ENCODE results near the gene MYO15B.
"Not testable (repeated sequence)": the region's sequence is repeated elsewhere in the genome, so short reads cannot be mapped to it uniquely, and the experiment has no call there.

The MYO15B gene

GRCh38 chr17:75576661-75577060 lies 10.9 kb upstream of the MYO15B start:
- DNase-seq: no peak

- DNase-seq: not testable (repeated sequence)
These were observed 6.4 kb upstream of the MYO15B start for GRCh38 chr17:75581121-75581725.

DNA sequence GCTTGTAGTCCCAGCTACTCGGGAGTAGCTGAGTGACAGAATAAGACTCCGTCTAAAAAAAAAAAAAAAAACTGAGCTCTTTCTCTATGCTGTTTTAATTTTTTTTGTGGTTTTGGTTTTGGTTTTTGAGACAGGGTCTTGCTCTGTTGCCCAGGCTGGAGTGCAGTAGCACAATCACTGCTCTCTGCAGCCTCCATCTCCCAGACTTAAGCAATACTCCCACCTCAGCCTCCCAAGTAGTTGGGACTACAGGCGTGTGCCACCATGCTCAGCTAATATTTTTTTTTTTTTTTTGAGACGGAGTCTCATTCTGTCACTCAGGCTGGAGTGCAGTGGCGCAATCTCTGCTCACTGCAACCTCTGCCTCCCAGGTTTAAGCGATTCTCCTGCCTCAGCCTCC lies 4.4 kb upstream of the MYO15B start:
- not testable (repeated sequence) for DNase-seq

GRCh38 chr17:75584849-75585175 lies 2.8 kb upstream of the MYO15B start:
- DNase-seq: no peak

DNA sequence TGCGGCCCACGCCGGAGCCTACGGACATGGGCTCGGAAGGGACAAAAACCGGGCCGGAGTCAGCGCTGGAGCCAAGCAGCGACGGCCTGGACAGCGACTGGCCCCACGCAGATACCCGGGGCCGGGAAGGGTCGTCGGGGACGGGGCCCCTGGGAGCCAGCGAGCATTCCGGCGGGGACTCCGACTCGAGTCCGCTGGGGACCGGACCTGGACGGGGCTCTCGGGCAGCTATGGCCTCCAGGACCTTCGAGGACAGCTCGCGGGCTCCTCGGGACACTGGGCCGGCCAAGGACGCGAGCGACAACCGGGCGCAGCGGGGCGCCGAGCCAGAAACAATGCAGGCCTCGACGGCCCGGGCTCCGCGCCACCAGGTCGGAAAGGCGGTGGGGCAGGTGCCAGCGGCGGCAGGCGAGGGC lies 1.0 kb downstream of the MYO15B start:
- DNase-seq: peak; percentile 10

DNA sequence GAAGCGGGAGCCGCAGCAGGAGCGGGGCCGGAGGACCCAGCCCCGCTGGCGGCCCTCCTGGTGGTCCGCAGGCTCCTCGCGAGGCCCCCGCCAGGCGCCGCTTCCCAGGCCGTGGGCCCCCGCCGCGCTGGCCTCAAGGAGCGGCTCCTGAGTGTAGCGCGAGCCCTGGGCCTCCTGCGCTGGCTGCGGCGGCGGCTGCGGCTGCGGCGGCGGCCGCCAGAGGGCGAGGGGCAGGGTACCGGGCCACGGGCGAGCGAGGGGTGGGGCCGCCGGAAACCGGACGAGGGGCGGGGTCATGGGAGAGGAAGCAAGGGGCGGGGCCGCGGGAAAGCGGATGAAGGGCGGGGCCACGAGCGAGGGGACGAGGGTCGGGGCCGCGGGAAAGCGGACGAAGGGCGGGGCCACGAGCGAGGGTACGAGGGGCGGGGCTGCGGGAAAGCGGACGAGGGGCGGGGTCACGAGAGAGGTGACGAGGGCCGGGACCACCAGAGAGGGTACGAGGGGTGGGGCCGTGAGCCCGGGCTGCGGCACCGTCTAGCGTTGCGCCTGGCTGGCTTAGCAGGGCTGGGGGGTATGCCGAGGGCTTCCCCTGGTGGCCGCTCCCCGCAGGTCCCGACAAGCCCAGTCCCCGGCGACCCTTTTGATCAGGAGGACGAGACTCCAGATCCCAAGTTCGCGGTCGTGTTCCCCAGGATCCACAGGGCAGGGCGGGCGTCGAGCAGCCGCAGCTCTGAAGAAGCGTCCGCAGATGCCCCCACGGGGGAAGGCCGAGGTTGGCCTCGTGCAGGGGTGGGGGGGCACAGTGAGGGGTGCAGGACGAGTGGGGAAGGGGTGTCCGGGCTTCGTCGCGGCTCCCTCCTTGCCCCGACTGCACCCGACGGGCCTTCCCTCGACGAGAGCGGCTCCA lies 1.7 kb downstream of the MYO15B start:
- peak; percentile 86 for DNase-seq

- DNase-seq: no peak
These were observed 2.3 kb downstream of the MYO15B start for GRCh38 chr17:75589919-75590303.

GRCh38 chr17:75590314-75590761 lies 2.7 kb downstream of the MYO15B start:
- no peak for DNase-seq

GRCh38 chr17:75590849-75591721 lies 3.5 kb downstream of the MYO15B start:
- no peak for DNase-seq

DNA sequence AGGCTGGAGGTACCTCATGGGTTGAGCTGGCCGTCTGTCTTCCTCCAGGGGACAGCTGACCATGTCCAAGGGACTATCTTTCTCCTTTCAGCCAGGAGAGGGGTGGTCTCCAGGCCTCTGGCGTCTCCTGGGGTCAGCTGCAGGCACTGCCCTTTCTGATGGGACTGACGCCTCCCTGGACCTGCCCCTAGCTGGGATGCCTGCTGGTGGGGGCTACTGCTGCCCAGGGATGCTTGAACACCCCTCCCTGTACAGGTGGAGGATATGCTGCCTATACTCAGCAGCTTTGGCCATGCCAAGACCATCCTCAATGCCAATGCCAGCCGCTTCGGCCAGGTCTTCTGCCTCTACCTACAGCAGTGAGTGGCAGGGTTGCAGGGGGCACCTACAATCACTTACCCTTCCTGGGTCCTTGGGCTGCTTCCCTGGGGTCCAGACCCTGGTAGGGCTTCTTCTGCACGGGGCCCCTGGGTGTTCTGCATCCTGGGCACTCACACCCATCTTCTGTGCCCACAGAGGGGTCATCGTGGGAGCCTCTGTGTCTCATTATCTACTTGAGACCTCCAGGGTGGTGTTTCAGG lies 4.2 kb downstream of the MYO15B start:
- DNase-seq: no peak

- no peak for DNase-seq
These were observed 4.9 kb downstream of the MYO15B start for GRCh38 chr17:75592348-75593020.

GRCh38 chr17:75593430-75593829 lies 5.8 kb downstream of the MYO15B start:
- DNase-seq: not testable (repeated sequence)

GRCh38 chr17:75594499-75595283 lies 7.1 kb downstream of the MYO15B start:
- no peak for DNase-seq

DNA sequence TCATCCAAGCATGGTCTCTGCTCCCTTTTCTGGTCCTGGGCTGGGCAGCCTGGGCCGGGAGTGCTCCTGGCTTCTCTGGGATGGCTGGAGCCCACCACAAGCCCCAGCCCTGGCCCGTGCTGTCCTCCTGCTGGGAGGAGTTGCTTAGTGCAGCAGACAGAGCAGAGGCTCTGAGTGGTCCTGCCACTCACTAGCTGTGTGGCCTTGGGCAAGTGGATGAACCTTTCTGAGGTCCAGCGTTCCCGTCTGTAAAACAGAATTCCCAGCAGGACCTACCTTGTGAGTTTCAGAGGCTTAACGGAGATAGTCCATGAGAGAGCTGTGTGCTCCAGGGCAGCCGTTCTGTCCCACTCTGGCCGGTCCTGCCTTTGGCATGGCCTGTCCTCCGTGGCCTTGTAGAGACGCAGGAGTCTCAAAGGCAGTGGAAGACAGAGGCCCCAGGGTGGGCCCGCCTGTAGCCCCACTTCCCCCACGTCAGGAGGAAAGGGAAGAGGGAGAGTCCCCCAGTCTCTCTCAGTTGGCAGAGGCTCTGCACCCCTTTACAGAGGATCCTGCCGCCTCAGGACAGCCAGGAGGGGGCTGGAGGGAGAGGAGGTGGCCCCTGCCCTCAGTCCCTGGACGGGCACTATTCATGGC lies 7.8 kb downstream of the MYO15B start:
- DNase-seq: no peak

- no peak for DNase-seq
These were observed 8.3 kb downstream of the MYO15B start for GRCh38 chr17:75595920-75596313.

DNA sequence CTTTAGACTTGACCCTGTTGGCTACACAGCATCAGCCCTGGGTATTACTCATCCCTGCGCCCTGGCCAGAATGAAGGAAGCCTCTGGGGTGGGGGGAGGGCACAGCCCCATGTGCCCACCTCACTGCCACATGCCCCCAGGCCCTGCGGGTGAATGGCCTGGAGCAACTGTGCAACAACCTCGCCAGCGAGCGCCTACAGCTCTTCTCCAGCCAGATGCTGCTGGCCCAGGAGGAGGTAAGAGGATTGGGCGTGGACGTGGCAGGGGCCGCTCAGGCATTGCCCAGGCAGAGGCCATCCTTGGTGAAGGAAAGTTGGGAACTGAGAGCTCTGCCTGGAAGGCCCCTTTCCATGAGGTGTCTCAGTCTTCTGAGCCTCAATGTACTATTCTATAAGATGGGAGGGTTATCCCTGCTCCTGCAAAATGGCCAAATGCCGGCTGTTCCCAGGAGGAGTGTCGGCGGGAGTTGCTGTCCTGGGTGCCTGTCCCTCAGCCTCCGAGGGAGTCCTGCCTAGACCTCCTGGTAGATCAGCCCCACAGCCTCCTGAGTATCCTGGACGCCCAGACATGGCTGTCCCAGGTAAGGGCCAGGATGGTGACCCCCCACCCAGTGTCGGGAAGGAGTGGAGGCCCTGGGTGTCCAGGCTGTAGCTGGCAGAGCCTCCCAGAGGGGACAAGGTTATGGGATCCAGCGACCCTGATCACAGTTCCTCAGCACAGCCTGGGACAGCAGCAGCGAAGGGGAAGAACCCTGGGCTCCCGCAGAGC lies 8.9 kb downstream of the MYO15B start:
- no peak for DNase-seq

DNA sequence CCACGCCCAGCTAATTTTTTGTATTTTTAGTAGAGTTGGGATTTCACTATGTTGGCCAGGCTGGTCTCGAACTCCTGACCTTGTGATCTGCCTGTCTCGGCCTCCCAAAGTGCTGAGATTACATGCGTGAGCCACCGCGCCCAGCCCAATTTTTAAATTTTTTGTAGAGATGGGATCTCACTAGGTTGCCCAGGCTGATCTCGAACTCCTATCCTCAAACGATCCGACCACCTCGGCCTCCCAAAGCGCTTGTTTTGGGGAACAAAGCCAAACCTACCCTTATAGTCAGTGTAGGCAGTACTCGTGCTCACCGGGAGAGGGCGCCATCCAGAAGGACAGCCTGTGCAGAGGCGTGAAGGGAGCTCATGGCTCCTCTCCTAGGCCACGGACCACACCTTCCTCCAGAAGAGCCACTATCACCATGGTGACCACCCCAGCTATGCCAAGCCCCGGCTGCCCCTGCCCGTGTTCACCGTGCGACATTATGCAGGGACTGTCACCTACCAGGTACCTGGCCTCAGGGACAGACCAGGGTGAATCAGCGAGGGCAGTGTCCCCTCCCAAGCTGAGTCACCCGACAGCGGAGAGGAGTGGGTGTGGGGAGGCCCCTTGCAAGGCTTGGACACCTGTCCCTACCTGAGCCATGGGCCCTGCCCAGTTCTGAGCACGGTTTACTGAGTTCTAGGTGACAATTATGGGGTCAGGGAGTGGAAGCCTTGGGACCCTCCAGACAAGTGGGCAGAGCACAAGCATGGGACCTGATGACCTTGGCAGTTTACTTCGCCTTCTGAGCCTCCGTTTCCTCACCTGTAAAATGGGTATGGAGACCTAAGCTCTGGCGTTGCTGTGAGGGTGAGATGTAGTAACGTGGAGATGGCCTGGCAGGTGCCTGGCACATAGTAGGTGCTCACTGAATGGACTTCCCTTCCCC lies 13.7 kb downstream of the MYO15B start:
- peak; percentile 32 for DNase-seq

GRCh38 chr17:75602644-75603043 lies 15.0 kb downstream of the MYO15B start:
- no peak for DNase-seq

DNA sequence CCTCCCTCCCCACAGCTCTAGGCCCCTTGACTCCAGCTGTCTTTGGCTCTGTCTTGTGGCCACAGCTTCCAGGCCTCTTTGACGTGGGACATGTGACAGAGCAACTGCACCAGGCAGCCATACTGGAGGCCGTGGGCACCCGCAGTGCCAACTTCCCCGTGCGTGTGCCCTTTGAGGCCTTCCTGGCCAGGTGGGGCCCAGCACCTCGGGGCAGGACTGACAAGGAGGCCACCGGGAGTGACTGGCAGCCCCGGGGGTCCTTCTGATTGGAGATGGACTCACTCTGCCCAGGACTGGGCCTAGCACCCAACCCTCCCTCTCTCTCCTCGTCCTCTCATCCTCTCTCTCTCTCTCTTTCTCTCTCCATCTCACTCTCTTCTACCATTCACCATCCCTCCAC lies 15.5 kb downstream of the MYO15B start:
- no peak for DNase-seq
